Smooth muscle cell (in vitro differentiated cells): ENCODE results near the gene GORASP1. TPM values are rescaled to one million over a fixed set of nuclear protein-coding genes. Genes with fewer than 3 reads are reported as not detected.

ENCODE experiments used
- DNase-seq: peaks from one replicate; lab custom pipeline; 2025; ENCODE audit not compliant: unreplicated experiment; lab: John Stamatoyannopoulos, UW
- H2AFZ ChIP-seq: fragments of 200-600 bp; sonication (generic); 2 replicates; pipeline ENCODE4 v1.6.0; 2016; ENCODE audit warnings: antibody characterized with exemption, low read depth, mild to moderate bottlenecking
- H3F3A ChIP-seq: fragments of 200-600 bp; sonication (generic); 2 replicates; pipeline ENCODE4 v1.6.0; 2017; ENCODE audit warnings: antibody characterized with exemption, low read depth
- H3K27ac ChIP-seq: fragments of 200-600 bp; sonication (generic); 2 replicates; pipeline ENCODE4 v1.5.1; 2016; ENCODE audit warnings: low read depth, mild to moderate bottlenecking
- H3K27me3 ChIP-seq: fragments of 200-600 bp; sonication (generic); 2 replicates; pipeline ENCODE4 v1.6.1; 2016; ENCODE audit warnings: low read depth, mild to moderate bottlenecking
- H3K36me3 ChIP-seq: fragments of 200-600 bp; sonication (generic); 2 replicates; pipeline ENCODE4 v1.5.1; 2016; ENCODE audit warnings: low read depth
- H3K4me1 ChIP-seq: fragments of 200-600 bp; sonication (generic); 2 replicates; pipeline ENCODE4 v1.5.1; 2016; ENCODE audit warnings: low read depth
- H3K4me2 ChIP-seq: fragments of 200-600 bp; sonication (generic); 2 replicates; pipeline ENCODE4 v1.6.0; 2016; ENCODE audit warnings: mild to moderate bottlenecking
- H3K4me3 ChIP-seq: fragments of 200-600 bp; sonication (generic); 2 replicates; pipeline ENCODE4 v1.5.1; 2016; ENCODE audit warnings: mild to moderate bottlenecking
- H3K79me2 ChIP-seq: fragments of 200-600 bp; sonication (generic); 2 replicates; pipeline ENCODE4 v1.6.0; 2016; ENCODE audit warnings: low read depth, mild to moderate bottlenecking
- H3K9ac ChIP-seq: fragments of 200-600 bp; sonication (generic); 2 replicates; pipeline ENCODE4 v1.6.0; 2016; ENCODE audit warnings: low read depth
- H3K9me3 ChIP-seq: fragments of 200-600 bp; sonication (generic); replicated peaks from 2 replicates; pipeline ENCODE4 v1.5.1; 2016; ENCODE audit warnings: low read depth
- H4K20me1 ChIP-seq: fragments of 200-600 bp; sonication (generic); 2 replicates; pipeline ENCODE4 v1.6.0; 2016; ENCODE audit warnings: low read depth
- WGBS: methylation state at CpG from one replicate; pipeline ENCODE4 v1.1.7; 2016; ENCODE audit warnings: low lambda C conversion rate; 5-methylcytosine and 5-hydroxymethylcytosine counted together
- polyA plus RNA-seq: library from polyadenylated mRNA; unstranded; fragments of >200 nt; fragmentation: Nextera tagmentation; extraction: Ambion mirVana; gene quantifications from 2 replicates; pipeline ENCODE4 v1.2.1, GENCODE V29; 2016
- total RNA-seq: library from RNA; depleted of rRNA; stranded (reverse); fragments of >200 nt; gene quantifications from 2 replicates; pipeline ENCODE4 v1.2.3, GENCODE V29; 2014
- TF ChIP-seq, protein P1 (sequence below): fragments of 200-600 bp; sonication (generic); IDR thresholded peaks from 2 replicates; pipeline ENCODE4 v1.5.1; 2017; ENCODE audit warnings: borderline replicate concordance, mild to moderate bottlenecking, antibody characterized with exemption; ENCODE audit not compliant: insufficient read depth, poor library complexity, severe bottlenecking

The GORASP1 gene
- total and polyA plus RNA-seq, 2 experiments from 2014 or later, result 29.5 to 41.6 TPM

DNA sequence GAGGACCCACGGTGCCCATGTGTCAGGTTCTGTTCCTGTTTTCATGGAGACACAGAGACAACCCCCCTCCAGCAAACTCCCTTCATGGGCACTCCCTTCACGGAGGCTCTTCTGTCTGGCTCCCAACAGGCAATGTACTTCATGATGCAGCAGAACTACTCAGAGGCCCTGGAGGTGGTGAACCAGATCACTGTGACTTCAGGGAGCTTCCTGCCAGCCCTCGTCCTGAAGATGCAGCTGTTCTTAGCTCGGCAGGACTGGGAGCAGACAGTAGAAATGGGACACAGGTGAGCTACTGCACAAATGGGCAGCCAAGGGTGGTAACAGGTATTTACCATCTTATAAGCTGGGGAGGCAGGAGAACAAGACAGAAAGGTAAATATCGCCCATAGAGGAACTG, 7.0 kb upstream of the GORASP1 start:
- Histone ChIP-seq H3F3A (no peaks in the 10 kb centered on the region), H3K36me3 (no peaks in the 10 kb centered on the region), H3K4me1 (no peaks in the 10 kb centered on the region), H3K27me3 (no peaks in the 10 kb centered on the region), H3K4me3 (no peak overlapping the region), H3K27ac (no peak overlapping the region), H2AFZ (no peak overlapping the region), H3K4me2 (no peak overlapping the region), H3K79me2 (no peaks in the 10 kb centered on the region), H3K9ac (no peak overlapping the region), H3K9me3 (no peaks in the 10 kb centered on the region), H4K20me1 (no peaks in the 10 kb centered on the region)
- DNase-seq, result no peak
- 86% methylated on average over 5 of the region's 5 CpGs for whole genome bisulfite sequencing
- TF ChIP-seq, protein P1, sequence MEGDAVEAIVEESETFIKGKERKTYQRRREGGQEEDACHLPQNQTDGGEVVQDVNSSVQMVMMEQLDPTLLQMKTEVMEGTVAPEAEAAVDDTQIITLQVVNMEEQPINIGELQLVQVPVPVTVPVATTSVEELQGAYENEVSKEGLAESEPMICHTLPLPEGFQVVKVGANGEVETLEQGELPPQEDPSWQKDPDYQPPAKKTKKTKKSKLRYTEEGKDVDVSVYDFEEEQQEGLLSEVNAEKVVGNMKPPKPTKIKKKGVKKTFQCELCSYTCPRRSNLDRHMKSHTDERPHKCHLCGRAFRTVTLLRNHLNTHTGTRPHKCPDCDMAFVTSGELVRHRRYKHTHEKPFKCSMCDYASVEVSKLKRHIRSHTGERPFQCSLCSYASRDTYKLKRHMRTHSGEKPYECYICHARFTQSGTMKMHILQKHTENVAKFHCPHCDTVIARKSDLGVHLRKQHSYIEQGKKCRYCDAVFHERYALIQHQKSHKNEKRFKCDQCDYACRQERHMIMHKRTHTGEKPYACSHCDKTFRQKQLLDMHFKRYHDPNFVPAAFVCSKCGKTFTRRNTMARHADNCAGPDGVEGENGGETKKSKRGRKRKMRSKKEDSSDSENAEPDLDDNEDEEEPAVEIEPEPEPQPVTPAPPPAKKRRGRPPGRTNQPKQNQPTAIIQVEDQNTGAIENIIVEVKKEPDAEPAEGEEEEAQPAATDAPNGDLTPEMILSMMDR, result no peak

DNA sequence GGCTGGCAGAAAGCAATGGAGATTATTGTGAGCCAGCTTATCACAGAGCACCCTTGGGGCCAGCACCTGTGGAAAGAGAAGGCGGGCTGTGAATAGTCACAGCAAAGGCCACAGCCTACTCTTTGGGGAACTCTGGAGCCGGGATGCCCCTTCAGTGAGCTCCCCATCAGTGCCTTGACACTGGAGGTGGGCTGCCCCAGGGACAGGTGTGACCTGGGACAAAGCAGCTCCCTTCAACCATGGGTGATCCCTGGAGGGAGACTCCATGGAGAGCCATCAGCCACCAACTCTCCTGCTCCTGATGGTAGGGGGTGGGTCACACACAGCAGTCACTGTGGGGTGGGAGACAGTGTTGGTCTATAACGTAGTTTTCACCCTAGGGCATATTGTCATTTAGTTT, 5.9 kb upstream of the GORASP1 start:
- H3K9me3 ChIP-seq, result no peaks in the 10 kb centered on the region
- H3K4me1 ChIP-seq, result peaks cover 5% of the 10 kb centered on the region
- H3K27me3 ChIP-seq, result no peaks in the 10 kb centered on the region
- H3K27ac ChIP-seq, result no peak overlapping the region
- H2AFZ ChIP-seq, result no peak overlapping the region
- H3K9ac ChIP-seq, result no peak overlapping the region
- DNase-seq, result no peak
- no peaks in the 10 kb centered on the region for H3F3A ChIP-seq
- no peaks in the 10 kb centered on the region for H3K36me3 ChIP-seq
- no peaks in the 10 kb centered on the region for H4K20me1 ChIP-seq
- 72% methylated on average over 3 of the region's 3 CpGs for WGBS
- no peak overlapping the region for H3K4me2 ChIP-seq
- H3K79me2 ChIP-seq, result no peaks in the 10 kb centered on the region
- H3K4me3 ChIP-seq, result no peak overlapping the region
- TF ChIP-seq, protein P1, result no peak

DNA sequence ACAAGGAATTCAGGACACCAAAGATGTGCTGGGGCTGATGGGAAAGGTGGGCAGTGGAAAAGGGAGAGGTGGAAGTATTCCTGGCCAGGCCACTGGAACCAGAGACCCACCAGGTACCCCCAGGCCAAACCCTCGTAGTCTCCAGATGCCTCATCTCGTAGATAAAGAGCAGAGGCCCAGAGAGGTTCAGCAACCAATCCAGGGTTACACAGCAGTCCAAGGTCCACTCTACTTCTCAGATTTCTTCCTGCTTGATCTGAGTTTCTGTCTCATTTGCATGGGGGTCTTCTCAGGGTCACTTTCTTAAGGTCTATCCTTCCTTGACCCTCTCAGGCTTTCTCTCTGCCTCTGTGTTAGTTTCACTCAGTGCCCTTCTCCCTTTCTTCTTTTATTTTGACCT, 5.1 kb upstream of the GORASP1 start:
- Histone ChIP-seq H3K79me2 (no peaks in the 10 kb centered on the region), H3K9me3 (no peaks in the 10 kb centered on the region), H4K20me1 (no peaks in the 10 kb centered on the region), H3F3A (no peaks in the 10 kb centered on the region), H3K4me1 (peaks cover 8% of the 10 kb centered on the region), H3K27ac (no peak overlapping the region), H3K4me3 (no peak overlapping the region), H3K4me2 (no peak overlapping the region), H2AFZ (no peak overlapping the region), H3K27me3 (no peaks in the 10 kb centered on the region), H3K36me3 (no peaks in the 10 kb centered on the region), H3K9ac (no peak overlapping the region)
- WGBS, result 93% methylated on average over 2 of the region's 2 CpGs
- TF ChIP-seq, protein P1, result no peak
- DNase-seq, result no peak

DNA sequence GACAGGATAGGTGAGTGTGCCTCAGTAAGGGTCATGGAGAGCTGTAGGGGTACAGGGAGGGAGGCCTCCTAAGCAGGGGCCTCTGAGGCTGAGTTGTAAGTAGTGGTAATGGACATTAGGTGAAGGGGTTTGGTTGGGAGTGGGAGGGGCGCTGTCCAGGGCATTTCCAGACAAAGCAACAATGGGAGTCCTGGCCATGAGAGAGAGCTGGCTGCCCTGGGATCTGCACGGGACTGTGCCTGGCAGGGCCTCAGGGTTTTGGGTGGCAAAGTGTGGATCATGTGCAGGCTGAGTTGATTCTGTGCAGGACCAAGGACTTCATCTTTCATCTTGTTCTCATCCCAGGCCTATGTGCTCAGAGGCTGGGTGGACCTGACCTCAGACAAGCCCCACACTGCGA, 4.7 kb upstream of the GORASP1 start:
- H3K27me3 ChIP-seq, result no peaks in the 10 kb centered on the region
- DNase-seq, result no peak
- 97% methylated on average over 3 of the region's 3 CpGs for WGBS
- no peak overlapping the region for H3K27ac ChIP-seq
- TF ChIP-seq, protein P1, result no peak
- H3K36me3 ChIP-seq, result no peaks in the 10 kb centered on the region
- no peak overlapping the region for H3K9ac ChIP-seq
- peaks cover 2% of the 10 kb centered on the region for H3K79me2 ChIP-seq
- no peak overlapping the region for H3K4me2 ChIP-seq
- H2AFZ ChIP-seq, result no peak overlapping the region
- no peaks in the 10 kb centered on the region for H3K9me3 ChIP-seq
- H4K20me1 ChIP-seq, result no peaks in the 10 kb centered on the region
- H3F3A ChIP-seq, result no peaks in the 10 kb centered on the region
- no peak overlapping the region for H3K4me3 ChIP-seq
- peaks cover 8% of the 10 kb centered on the region for H3K4me1 ChIP-seq
